Kidney (tissue), 14 donors: ENCODE data around the gene ACVR1. TPM values are rescaled to one million over a fixed set of nuclear protein-coding genes. Genes with fewer than 3 reads are reported as not detected.

ENCODE experiments used
- DNase-seq, 5 donors: peaks; one replicate each; pipeline ENCODE4 v3.0.0-alpha.2; 2013 to 2020
- FAIRE-seq: peaks from 2 replicates; lab custom pipeline; 2012; peaks lifted over from hg19 to GRCh38; lab: Jason Lieb, UNC
- H3K27ac ChIP-seq, 2 donors: one replicate each; pipeline ENCODE4 v1.7.0; 2013; ENCODE audit warnings: low read depth in 2 of 2, low read length in 2 of 2, inconsistent platforms in 1 of 2
- H3K27me3 ChIP-seq: one replicate; pipeline ENCODE4 v1.7.1; 2013; ENCODE audit warnings: low read length, inconsistent platforms; ENCODE audit not compliant: control insufficient read depth, insufficient read depth
- H3K36me3 ChIP-seq, 3 donors: one replicate each; pipeline versions ENCODE4 v1.7.0 to v1.7.1; 2013; ENCODE audit warnings: low read length in 3 of 3, control low read depth in 1 of 3, inconsistent platforms in 1 of 3; ENCODE audit not compliant: insufficient read depth in 3 of 3, control insufficient read depth in 2 of 3
- H3K4me1 ChIP-seq, 3 donors: one replicate each; pipeline versions ENCODE4 v1.7.0 to v1.7.1; 2013; ENCODE audit warnings: low read length in 3 of 3, inconsistent platforms in 1 of 3, low read depth in 1 of 3; ENCODE audit not compliant: control insufficient read depth in 2 of 3, insufficient read depth in 2 of 3
- H3K4me3 ChIP-seq, 3 donors: one replicate each; pipeline versions ENCODE4 v1.7.0 to v1.8.1; 2013; ENCODE audit warnings: low read length in 3 of 3, control low read depth in 1 of 3, inconsistent platforms in 1 of 3
- H3K9ac ChIP-seq, 3 donors: one replicate each; pipeline versions ENCODE4 v1.7.0 to v1.7.1; 2013; ENCODE audit warnings: low read length in 3 of 3, control low read depth in 1 of 3, inconsistent platforms in 1 of 3
- H3K9me3 ChIP-seq, 3 donors: one replicate each; pipeline versions ENCODE4 v1.7.0 to v1.7.1; 2013; ENCODE audit warnings: low read length in 3 of 3, control low read depth in 1 of 3, inconsistent platforms in 1 of 3; ENCODE audit not compliant: control insufficient read depth in 2 of 3, insufficient read depth in 1 of 3
- CTCF ChIP-seq: IDR thresholded peaks from 3 replicates; pipeline ENCODE4 v1.5.1; 2012; ENCODE audit warnings: mild to moderate bottlenecking, moderate library complexity, borderline replicate concordance; ENCODE audit not compliant: insufficient read depth; ENCODE audit errors: extremely low read depth
- intact Hi-C: fragments of 100-400 bp; cut with DNase I; formaldehyde crosslinking; loops from one replicate; pipeline ENCODE4 v1.11.1; 2022
- polyA plus RNA-seq: library from polyadenylated mRNA; stranded (reverse); fragments of 350-450 nt; fragmentation: Illumina TruSeq; extraction: RNeasy Lipid Tissue Mini Kit (QIAGEN cat#74804); gene quantifications from one replicate; pipeline ENCODE4 v1.2.3, GENCODE V29; 2014; ENCODE audit warnings: low read depth, low replicate concordance; ENCODE audit not compliant: insufficient read depth
- total RNA-seq: library from RNA; stranded (reverse); fragmentation: NEBNext Ultra II Directional; extraction: Animal tissue kit (Norgen Biotek cat#: 25700); gene quantifications from one replicate; pipeline ENCODE4 v1.2.1, GENCODE V29; 2021
- donor health status: control.
- donor health status: control.
- donor health status: control.
- donor health status: control.
- donor health status: control.
- donor health status: DM: yes; HTN: yes; CAD: no.
- donor health status: Normal renal cell carcinoma (clear cell type).

Gene ACVR1
- total and polyA plus RNA-seq, 2 donors from 2014 or later: 16.3 to 38.3 TPM

GRCh38 chr2:157699806-157700205 lies 176.3 kb downstream of the ACVR1 start:
- intact Hi-C loops: no loop called here

DNA sequence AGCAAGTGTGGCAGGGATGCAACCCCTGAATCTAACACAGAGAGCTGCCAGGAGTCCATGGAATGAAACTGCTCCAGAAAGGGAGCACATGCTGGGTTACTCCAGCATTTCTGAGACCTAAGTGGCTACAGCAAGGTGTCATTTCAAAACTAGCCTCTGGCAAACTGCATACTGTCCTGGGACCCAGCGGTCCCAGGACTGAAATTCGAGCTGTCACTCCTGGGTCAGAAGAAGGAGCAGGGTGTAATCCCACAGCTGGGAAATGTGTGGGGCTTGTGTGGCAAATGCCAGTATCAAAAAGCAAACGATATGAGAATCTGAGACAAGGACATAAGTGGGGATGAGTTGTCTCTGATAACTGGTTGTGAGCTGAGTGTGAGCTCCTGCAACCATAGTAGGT lies 177.1 kb downstream of the ACVR1 start:
- Histone ChIP-seq H3K9me3 (peaks cover 0 to 4% (median 2%) of the 10 kb centered on the region in 3 donors), H3K9ac (no peak overlapping the region), H3K4me1 (no peaks in the 10 kb centered on the region), H3K36me3 (no peaks in the 10 kb centered on the region), H3K27me3 (no peaks in the 10 kb centered on the region), H3K4me3 (no peak overlapping the region), H3K27ac (no peak overlapping the region)
- intact Hi-C loops: no loop called here
- FAIRE-seq (no peak), DNase-seq (no peak)
- TF ChIP-seq CTCF: no peak

More at GRCh38 chr2:157699806-157700205, 176.3 kb downstream of the ACVR1 start:
- Histone ChIP-seq H3K27me3 (no peaks in the 10 kb centered on the region), H3K27ac (no peak overlapping the region), H3K4me3 (no peak overlapping the region), H3K36me3 (no peaks in the 10 kb centered on the region), H3K4me1 (no peaks in the 10 kb centered on the region), H3K9ac (no peak overlapping the region), H3K9me3 (peaks cover 0 to 4% (median 2%) of the 10 kb centered on the region in 3 donors)
- no peak for FAIRE-seq
- DNase-seq: no peak
- no peak for TF ChIP-seq CTCF

DNA sequence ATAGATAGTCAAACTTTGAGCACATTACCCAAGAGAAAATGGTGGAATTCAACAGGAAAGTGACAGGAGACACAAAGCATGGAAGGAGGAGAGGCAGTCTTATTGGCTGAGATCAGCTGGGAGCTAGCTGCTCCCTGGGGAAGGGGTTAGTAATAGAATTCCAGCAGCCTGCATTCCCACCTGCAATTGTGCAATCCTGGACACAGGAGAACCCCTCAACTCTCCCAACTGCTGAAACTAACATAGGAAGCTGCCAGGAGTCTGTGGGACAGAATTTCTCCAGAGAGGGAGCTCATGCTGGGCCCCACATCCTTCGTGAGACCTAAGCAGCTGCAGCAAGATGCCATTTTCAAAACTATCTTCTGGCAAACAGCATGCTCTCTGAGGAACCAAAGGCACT lies 177.7 kb downstream of the ACVR1 start:
- no peak overlapping the region for H3K4me3 ChIP-seq
- no peaks in the 10 kb centered on the region for H3K27me3 ChIP-seq
- no peak overlapping the region for H3K9ac ChIP-seq
- intact Hi-C loops: no loop called here
- H3K9me3 ChIP-seq: peaks cover 0 to 2% (median 0%) of the 10 kb centered on the region in 3 donors
- no peaks in the 10 kb centered on the region for H3K36me3 ChIP-seq
- FAIRE-seq (no peak), DNase-seq (no peak)
- no peak for TF ChIP-seq CTCF
- H3K27ac ChIP-seq: no peak overlapping the region
- no peaks in the 10 kb centered on the region for H3K4me1 ChIP-seq

DNA sequence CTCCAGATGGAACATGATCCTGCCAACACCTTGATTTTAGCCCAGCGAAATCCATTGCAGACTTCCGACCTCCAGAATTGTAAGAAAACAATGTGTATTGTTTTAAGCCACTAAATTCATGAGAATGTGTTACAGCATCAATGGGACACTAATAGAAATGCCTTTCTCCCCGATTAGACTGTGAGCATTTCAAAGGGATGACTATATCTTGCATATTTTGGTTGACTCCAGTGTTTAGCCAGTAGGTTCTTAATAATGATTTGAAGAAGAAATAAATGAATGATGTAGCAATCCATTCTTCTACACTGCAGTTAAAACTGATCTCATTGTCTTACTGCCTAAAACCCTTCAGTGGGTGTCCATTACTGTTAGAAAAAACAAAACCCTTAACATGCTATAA lies 180.1 kb downstream of the ACVR1 start:
- no peak for DNase-seq

More for the DNA sequence above, 180.1 kb downstream of the ACVR1 start:
- Histone ChIP-seq H3K9ac (no peak overlapping the region), H3K4me1 (no peaks in the 10 kb centered on the region), H3K27me3 (no peaks in the 10 kb centered on the region), H3K9me3 (peaks cover 0 to 2% (median 0%) of the 10 kb centered on the region in 3 donors), H3K4me3 (no peak overlapping the region), H3K27ac (no peak overlapping the region), H3K36me3 (no peaks in the 10 kb centered on the region)
- no peak for FAIRE-seq
- no peak for TF ChIP-seq CTCF
- intact Hi-C loops: no loop called here
